Esophagus (tissue), 2 donors: ENCODE measurements around the gene SLC17A6. TPM values are rescaled to one million over a fixed set of nuclear protein-coding genes. Genes with fewer than 3 reads are reported as not detected.

ENCODE experiments used
- H3K27ac ChIP-seq, 2 donors: one replicate each; pipeline ENCODE4 v1.5.1; 2013; ENCODE audit warnings: low read depth in 2 of 2, mild to moderate bottlenecking in 2 of 2, inconsistent platforms in 1 of 2, low read length in 1 of 2, moderate library complexity in 1 of 2
- H3K27me3 ChIP-seq, 2 donors: one replicate each; pipeline ENCODE4 v1.6.1; 2013; ENCODE audit warnings: low read length in 2 of 2, control low read depth in 1 of 2, mild to moderate bottlenecking in 1 of 2; ENCODE audit not compliant: insufficient read depth in 2 of 2, control insufficient read depth in 1 of 2
- H3K36me3 ChIP-seq, 2 donors: one replicate each; pipeline ENCODE4 v1.6.1; 2013; ENCODE audit warnings: low read length in 1 of 2; ENCODE audit not compliant: control insufficient read depth in 2 of 2, insufficient read depth in 2 of 2
- H3K4me1 ChIP-seq, 2 donors: one replicate each; pipeline ENCODE4 v1.6.1; 2013; ENCODE audit warnings: low read length in 1 of 2; ENCODE audit not compliant: control insufficient read depth in 2 of 2, insufficient read depth in 2 of 2
- H3K4me3 ChIP-seq, 2 donors: one replicate each; pipeline ENCODE4 v1.5.1; 2013; ENCODE audit warnings: low read length in 2 of 2, mild to moderate bottlenecking in 2 of 2, low read depth in 1 of 2, moderate library complexity in 1 of 2
- H3K9me3 ChIP-seq, 2 donors: one replicate each; pipeline ENCODE4 v1.6.1; 2013; ENCODE audit warnings: mild to moderate bottlenecking in 2 of 2, low read depth in 1 of 2, low read length in 1 of 2, moderate library complexity in 1 of 2; ENCODE audit not compliant: control insufficient read depth in 2 of 2, insufficient read depth in 1 of 2
- WGBS, 2 donors: extraction: QIAGEN DNeasy Blood & Tissue Kit; methylation state at CpG; one replicate each; pipeline ENCODE4 v1.1.7; 2013; 5-methylcytosine and 5-hydroxymethylcytosine counted together
- polyA plus RNA-seq, 2 donors: library from polyadenylated mRNA; stranded (reverse); fragments of 200-250 nt; gene quantifications; one replicate each; pipeline ENCODE4 v1.2.3, GENCODE V29; 2013
- donor health status: healthy with polysubstance abuse.
- donor health status: Bipolar disorder and iron deficiency.

The SLC17A6 gene
- polyA plus RNA-seq, 2 donors, result not detected

DNA sequence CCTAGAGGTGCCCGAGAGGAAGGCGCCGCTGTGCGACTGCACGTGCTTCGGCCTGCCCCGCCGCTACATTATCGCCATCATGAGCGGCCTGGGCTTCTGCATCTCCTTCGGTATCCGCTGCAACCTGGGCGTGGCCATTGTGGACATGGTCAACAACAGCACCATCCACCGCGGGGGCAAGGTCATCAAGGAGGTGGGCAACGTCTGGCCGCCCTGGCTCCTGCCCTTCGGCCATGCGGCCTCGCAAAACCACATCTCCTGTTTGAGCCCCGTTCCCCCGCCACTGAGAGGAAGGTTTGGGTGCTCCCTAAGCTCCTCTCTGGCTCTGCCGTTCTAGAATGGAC, 3.4 kb downstream of the SLC17A6 start:
- H3K27me3 ChIP-seq, result peaks cover 15 to 33% of the 10 kb centered on the region in 2 donors
- WGBS, 2 donors, result 9 to 13% methylated on average over 23 of the region's 23 CpGs

DNA sequence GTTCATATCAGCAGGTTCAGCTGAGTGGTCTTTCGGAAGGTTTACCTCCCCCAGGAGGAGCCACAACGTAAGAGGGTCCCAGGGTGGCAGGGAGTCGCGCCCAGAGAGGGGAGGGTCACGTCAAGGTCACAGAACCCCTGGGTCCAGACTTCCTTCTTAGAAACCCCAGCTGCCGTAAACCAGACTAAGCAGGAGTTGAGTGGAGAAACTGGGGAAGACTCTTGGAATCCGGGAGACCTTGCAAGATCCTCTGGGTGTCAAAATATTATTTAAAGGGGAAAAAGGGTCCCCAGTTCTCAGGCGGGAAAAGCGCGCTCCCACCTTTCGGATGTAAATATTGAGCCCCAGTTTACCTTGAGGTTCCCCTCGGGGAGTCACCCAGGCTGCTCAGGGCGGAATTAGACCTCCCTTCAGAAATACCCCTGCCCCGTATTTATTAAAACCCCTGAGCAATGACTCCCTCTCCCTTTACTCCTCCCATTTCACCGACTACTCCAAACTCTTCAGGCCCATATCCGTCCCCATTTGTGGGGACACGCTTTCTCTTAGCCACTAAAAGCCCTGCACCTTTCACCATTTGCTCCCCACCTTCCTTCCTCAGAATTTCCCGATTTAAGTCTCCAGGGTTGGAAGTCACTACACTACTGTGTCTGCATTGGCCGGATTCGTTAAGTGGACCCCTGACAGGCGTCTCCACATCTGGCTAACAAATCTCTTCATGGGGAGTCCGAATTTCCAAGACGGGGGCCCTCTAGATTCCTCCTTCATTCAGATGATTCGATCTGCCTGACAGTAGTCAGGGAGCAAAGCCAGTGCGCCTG, 4.2 kb downstream of the SLC17A6 start:
- Histone ChIP-seq H3K36me3 (no peaks in the 10 kb centered on the region), H3K27me3 (peaks cover 12 to 31% of the 10 kb centered on the region in 2 donors), H3K9me3 (peaks cover 0 to 11% of the 10 kb centered on the region in 2 donors), H3K4me3 (no peak overlapping the region), H3K27ac (no peak overlapping the region), H3K4me1 (no peaks in the 10 kb centered on the region)
- WGBS, 2 donors, result 9 to 11% methylated on average over 25 of the region's 25 CpGs

More for the DNA sequence above, 3.4 kb downstream of the SLC17A6 start:
- Histone ChIP-seq H3K27ac (no peak overlapping the region), H3K36me3 (no peaks in the 10 kb centered on the region), H3K9me3 (peaks cover 0 to 11% of the 10 kb centered on the region in 2 donors), H3K4me3 (no peak overlapping the region), H3K4me1 (no peaks in the 10 kb centered on the region)

DNA sequence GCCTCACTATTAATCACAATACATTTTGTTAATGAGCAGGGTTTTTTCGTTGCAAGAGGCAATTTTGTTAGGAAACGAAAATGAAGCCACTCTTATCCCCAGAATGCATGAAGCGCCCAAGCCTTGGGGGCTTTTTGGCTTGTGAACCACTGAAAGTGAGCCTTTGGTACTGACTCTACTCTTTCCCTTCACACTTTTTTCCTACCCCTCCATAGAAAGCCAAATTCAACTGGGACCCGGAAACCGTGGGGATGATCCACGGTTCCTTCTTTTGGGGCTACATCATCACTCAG, 4.8 kb downstream of the SLC17A6 start:
- no peaks in the 10 kb centered on the region for H3K36me3 ChIP-seq
- no peak overlapping the region for H3K27ac ChIP-seq
- no peaks in the 10 kb centered on the region for H3K4me1 ChIP-seq
- H3K9me3 ChIP-seq, result peaks cover 0 to 11% of the 10 kb centered on the region in 2 donors
- no peak overlapping the region for H3K4me3 ChIP-seq
- peaks cover 10 to 26% of the 10 kb centered on the region in 2 donors for H3K27me3 ChIP-seq
- WGBS, 2 donors, result 2 to 7% methylated on average over 6 of the region's 6 CpGs

DNA sequence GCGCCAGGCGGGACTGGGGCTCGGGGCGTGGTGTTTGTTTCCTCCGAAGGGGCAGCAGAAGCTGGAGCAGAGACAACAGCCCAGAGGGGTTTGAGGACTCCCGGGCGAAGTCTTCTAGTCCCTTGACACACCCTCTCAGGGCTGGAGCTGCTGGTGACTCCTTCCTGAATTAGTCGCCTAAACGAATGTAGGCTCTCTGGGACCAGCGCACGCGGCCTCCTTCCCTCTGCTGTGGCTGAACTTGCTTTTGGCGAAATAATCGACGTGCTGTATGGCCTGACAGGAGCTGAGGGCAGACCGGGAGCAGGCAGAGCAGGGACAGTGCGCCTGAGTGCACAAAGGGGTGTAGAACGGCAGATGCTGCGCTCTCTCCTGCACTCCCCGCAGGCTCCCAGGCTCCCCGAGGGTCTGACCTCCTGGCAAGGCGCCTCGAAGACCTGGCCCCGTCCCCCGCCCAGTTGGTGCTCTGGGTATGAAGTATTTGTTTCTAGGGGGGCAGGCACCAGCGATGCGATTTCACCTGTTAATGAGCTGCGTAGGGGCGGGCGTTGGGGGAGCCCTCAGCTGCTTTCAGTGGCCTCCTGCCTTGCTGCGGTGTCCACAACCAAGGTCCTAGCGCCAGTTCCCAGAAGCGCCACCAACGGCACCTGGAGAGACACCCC, 5.3 kb downstream of the SLC17A6 start:
- WGBS, 2 donors, result 4% methylated on average over 34 of the region's 34 CpGs
- peaks cover 0 to 11% of the 10 kb centered on the region in 2 donors for H3K9me3 ChIP-seq
- no peak overlapping the region for H3K4me3 ChIP-seq
- no peak overlapping the region for H3K27ac ChIP-seq
- H3K27me3 ChIP-seq, result peaks cover 6 to 21% of the 10 kb centered on the region in 2 donors
- no peaks in the 10 kb centered on the region for H3K4me1 ChIP-seq
- no peaks in the 10 kb centered on the region for H3K36me3 ChIP-seq

DNA sequence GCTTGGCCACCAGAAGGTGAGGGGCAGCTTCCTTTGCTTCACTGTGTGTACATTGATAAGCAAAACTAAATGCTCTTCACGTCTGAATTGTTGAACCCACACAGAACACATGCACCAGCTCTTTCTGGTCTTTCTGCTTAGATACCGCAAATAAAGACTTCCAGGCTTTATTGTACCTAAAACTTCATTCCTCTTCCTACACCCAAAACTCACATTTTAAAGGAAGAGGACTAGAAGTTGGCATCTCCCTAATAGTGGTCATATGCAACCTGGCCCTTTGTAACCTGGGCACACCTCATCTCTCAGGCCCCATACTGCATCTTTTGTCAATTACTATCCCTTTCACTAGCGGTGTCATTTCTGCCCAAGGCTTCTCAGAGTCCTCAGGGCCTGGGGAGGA, 5.9 kb downstream of the SLC17A6 start:
- 15 to 17% methylated on average over 3 of the region's 3 CpGs for WGBS, 2 donors
- Histone ChIP-seq H3K9me3 (peaks cover 0 to 11% of the 10 kb centered on the region in 2 donors), H3K27ac (no peak overlapping the region), H3K36me3 (no peaks in the 10 kb centered on the region), H3K27me3 (peaks cover 5 to 19% of the 10 kb centered on the region in 2 donors), H3K4me1 (no peaks in the 10 kb centered on the region), H3K4me3 (no peak overlapping the region)

DNA sequence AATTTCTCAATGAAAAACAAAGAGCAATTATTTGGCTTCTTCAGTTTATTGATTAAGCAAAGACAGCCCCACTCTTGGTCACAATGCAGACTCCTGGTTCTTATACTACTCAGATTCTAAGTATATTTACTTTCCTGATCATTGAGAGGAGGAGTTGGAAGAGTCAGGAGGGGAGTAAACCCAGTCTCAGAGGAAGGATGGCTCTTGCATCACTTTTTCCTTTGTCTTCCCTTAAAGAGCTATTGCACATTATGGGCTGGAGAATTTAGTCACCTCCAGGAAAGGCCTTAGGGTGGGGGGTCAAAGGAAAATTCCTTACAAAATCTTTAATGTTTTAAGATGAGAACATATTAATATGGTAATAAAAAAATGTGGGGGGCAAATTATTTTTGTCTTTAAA, 8.1 kb downstream of the SLC17A6 start:
- H3K4me1 ChIP-seq, result no peaks in the 10 kb centered on the region
- H3K27me3 ChIP-seq, result peaks cover 0 to 9% of the 10 kb centered on the region in 2 donors
- H3K9me3 ChIP-seq, result peaks cover 0 to 6% of the 10 kb centered on the region in 2 donors
- H3K4me3 ChIP-seq, result no peak overlapping the region
- no peak overlapping the region for H3K27ac ChIP-seq
- H3K36me3 ChIP-seq, result no peaks in the 10 kb centered on the region

DNA sequence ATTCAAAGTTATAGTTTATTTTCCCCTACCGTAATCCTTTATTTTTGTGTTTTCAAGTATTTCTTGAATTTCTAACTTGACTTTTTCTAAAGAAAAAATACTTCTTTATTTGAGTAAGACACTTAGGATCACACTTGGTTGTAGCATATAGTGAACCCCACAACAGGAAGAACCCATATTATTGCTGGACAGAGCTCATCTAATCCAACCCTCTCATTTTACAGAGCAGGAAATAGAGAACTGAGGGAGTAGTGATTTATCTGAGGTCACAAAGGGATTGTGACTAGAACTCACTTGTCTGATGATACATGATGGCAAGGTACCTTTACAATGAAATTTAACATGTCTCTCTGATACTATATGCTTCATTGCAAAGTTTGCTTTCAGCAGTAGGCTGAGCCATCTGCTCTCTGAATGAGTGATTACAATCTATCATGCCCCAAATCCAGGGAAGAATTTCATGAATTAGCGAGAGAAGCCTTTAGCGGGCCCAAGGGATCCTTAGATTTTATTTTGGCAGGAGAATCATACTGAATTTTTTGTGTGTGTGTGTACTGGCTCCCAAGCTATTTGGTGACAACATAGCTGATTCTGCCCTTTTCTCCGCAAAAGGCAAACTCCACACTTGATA, 9.8 kb downstream of the SLC17A6 start:
- no peaks in the 10 kb centered on the region for H3K36me3 ChIP-seq
- H3K4me3 ChIP-seq, result no peak overlapping the region
- H3K27me3 ChIP-seq, result peaks cover 0 to 3% of the 10 kb centered on the region in 2 donors
- H3K27ac ChIP-seq, result no peak overlapping the region
- H3K9me3 ChIP-seq, result no peaks in the 10 kb centered on the region
- H3K4me1 ChIP-seq, result no peaks in the 10 kb centered on the region
- WGBS, 2 donors, result 80 to 86% methylated on average over 4 of the region's 4 CpGs

DNA sequence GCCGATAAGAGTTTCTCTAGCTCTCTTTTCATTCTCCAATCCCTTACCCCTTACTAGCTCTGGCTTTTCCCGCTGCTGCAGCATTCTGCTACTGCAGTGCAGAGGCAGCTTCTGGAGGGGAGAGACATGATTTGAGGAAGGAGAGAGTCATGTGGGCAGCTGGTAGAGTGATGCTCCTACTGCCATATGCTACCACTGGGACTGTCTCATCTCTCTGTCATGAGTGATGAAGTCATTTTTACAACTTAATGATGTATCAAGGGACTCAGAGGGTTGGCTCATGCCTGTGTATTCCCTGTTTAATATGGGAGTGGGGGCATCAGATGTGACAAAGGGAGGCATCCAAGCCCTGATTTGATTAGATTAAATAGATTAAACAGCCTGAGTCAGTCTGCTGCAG, 11.3 kb downstream of the SLC17A6 start:
- Histone ChIP-seq H3K4me1 (no peaks in the 10 kb centered on the region), H3K36me3 (no peaks in the 10 kb centered on the region), H3K9me3 (no peaks in the 10 kb centered on the region), H3K27ac (no peak overlapping the region), H3K27me3 (no peaks in the 10 kb centered on the region), H3K4me3 (no peak overlapping the region)
- 63 to 69% methylated on average over 2 of the region's 2 CpGs for WGBS, 2 donors

DNA sequence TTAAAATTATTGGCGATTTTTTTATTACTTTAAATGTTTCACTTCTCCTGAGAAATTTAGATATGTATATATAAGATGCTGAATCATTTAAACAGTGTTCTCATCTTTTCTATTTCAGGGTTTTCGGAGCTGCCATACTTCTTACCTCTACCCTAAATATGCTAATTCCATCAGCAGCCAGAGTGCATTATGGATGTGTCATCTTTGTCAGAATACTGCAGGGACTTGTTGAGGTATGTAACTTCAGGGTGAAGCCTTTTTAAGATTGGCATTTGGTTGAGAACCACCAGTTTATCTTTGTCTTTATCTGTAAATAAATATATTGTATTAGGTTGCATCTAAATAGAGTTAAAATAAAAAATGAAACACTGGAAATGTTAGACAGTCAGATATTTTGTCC, 21.1 kb downstream of the SLC17A6 start:
- Histone ChIP-seq H3K27me3 (no peaks in the 10 kb centered on the region), H3K9me3 (no peaks in the 10 kb centered on the region), H3K4me1 (no peaks in the 10 kb centered on the region), H3K4me3 (no peak overlapping the region), H3K27ac (no peak overlapping the region), H3K36me3 (no peaks in the 10 kb centered on the region)
- WGBS, 2 donors, result 79 to 81% methylated on average over 2 of the region's 2 CpGs
